GM19397 (cell line): ENCODE measurements around the gene SETD1B.
A peak's percentile ranks its signal among the peaks of the same experiment; 100 is the strongest.
"Not testable (repeated sequence)": the region's sequence is repeated elsewhere in the genome, so short reads cannot be mapped to it uniquely, and the experiment has no call there.

Experiments used
- ATAC-seq: cut with Tn5 transposase; IDR thresholded peaks from one replicate; pipeline ENCODE4 v1.9.1; 2021; ENCODE audit warnings: mild to moderate bottlenecking, moderate library complexity; ENCODE audit not compliant: unreplicated experiment

Gene SETD1B

DNA sequence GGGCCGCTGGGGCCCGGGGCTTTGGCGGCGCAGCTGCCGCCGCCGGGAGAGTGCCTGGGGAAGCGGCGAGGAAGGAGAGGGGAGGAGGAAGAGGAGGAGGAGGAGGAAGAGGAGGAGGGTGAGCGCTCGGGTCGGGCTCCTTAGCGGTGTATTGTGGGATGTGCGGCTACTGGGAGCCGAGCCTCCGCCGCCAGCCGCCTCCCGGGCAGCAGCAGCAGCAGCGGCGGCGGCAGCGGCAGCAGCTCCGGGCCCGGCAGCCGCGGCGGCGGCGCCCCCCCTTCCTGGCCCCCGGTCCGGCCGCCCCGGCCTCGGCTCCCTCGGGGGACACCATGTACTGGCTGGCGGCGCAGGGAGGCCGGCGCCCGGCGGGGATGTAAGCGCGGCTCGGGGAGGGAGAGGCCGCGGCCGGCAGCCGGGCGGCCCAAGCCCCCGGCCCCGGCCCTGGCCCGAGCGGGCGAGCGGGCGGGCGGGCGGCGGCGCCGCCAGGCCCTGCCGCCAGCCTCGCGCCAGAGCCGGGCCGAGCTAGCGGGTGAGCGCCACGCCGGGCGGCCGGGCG lies at the start of gene SETD1B:
SETD1B (plus strand) TSS at position 149 of the 556 bp plus-strand sequence. CDS start 729 bp downstream, outside the sequence.
- no peak for ATAC-seq

GRCh38 chr12:121754836-121755235 lies 49.0 kb upstream of the SETD1B start:
- ATAC-seq, result no peak

DNA sequence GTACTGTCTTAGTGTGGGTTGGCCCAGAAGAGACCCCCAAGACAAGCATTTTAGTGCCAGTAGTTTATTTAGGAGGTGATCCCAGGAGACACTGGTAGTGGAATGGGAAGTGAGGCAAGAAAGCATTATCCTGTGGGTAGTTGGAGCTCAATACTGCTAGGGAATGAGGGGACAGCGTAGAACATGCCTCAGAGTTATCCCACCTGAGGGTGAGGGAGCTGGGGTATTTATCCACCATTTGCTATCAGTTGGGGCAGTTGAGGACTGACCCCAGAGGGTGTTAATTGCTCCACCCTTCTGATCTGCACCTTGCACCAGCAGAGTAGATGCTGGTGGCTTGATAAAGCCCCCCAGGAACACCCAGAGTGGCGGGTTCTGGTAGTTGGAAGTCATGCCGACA lies 48.2 kb upstream of the SETD1B start:
- no peak for ATAC-seq

GRCh38 chr12:121758536-121758935 lies 45.3 kb upstream of the SETD1B start:
- not testable (repeated sequence) for ATAC-seq

GRCh38 chr12:121762269-121762668 lies 41.5 kb upstream of the SETD1B start:
- ATAC-seq, result no peak

DNA sequence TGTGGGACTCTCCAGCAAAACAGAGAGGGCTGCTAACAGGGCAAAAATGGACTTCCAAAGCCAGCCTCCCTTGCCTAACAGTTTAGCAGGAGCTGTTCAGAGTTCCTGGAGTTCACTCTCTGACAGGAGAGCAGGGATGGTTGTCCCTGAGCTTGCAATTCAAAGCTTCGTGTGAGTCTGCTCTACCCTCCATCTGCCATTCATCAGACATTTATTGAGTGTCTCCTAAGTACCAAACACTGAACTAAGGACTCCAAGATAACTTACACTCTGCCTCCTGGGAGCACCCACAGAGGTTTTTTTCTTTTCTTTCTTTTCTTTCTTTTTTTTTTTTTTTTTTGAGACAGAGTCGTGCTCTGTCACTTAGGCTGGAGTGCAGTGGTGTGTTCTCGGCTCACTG lies 39.0 kb upstream of the SETD1B start:
- no peak for ATAC-seq

DNA sequence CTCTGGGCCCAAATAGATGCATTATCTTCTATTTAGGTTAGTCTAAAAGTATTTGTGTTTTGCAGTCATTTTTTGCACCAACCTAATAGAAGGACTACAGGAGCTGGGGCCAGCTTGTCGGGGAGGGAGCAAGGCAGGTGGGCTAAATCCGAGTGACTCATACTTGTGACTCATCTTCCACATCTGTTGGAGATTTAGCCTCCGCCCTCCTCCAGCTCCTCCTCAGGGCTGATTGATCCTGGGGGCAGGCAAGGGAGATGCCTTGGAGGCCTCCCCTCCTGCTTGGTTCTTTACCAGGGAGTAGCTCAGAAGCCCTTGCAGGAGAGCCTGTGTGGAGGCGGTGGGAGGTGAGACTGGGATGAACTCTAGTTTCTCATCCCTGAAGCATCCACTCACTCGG lies 38.2 kb upstream of the SETD1B start:
- ATAC-seq, result no peak

DNA sequence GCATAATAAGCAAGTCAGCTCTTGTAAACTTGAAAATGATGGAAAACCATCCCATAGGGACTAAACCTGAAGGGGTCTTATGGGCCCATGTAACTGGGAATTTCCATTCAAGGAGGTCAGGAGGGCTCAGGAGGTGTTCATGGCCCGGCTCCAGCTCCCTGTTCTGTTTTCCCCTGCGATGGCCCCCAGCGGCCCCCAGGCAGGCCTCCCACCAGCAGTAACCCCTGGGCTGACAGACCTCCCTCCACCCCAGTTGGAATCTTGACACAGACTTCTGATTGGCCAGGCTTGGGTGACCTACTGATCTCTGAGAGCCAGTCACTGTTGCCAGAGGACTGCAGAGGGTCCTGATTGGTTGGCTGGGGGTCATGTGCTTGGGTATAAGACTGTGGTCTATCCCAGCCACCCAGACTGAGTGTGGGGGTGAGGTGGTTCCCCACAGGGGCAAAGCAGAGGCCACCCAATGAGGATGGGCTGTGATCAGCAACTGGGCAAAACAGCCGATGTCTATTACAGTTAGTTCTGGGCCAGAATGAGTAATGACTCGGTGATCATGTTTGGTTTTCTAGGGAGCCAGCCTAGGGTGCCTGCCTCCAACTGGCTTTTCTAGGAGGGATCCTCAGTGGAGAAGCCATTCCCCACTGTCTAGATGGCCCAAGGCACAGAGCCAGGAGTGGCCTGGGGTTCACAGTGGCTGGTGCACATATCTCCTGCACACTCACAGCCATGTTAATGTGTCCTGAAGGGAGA lies 37.3 kb upstream of the SETD1B start:
- no peak for ATAC-seq

- ATAC-seq, result no peak
Measured at GRCh38 chr12:121767525-121768016, 36.2 kb upstream of the SETD1B start.

GRCh38 chr12:121769297-121769830 lies 34.4 kb upstream of the SETD1B start:
- no peak for ATAC-seq

GRCh38 chr12:121769831-121770301 lies 33.9 kb upstream of the SETD1B start:
- ATAC-seq, result no peak

GRCh38 chr12:121770388-121770787 lies 33.4 kb upstream of the SETD1B start:
- no peak for ATAC-seq

- no peak for ATAC-seq
Measured at GRCh38 chr12:121770813-121771625, 32.8 kb upstream of the SETD1B start.

GRCh38 chr12:121773011-121773777 lies 30.6 kb upstream of the SETD1B start:
- ATAC-seq, result peak; percentile 59

DNA sequence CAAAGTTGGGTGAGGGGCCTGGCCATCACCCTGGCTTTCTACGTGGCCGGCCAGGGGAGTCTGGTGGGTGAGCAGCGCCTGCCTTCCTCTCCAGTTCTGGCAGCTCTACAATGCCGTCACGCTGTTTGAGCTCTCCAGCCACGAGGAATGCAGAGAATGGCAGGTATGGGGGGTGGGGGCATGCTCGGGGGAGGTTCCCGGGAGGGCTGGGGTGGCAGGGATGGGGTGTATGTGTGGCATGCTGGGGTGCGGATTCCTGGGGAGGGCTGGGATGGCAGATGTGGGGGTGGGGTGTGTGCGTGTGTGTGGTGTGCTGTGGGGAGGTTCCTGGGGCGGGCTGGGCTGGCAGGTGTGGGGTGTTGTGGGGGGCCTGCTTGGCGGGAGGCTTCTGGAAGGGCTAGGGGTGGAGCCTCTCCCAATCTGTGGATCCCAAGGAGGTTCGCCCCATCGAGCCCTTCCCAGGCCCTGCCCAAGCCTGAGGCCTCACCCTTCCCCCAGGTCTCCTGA lies 28.8 kb upstream of the SETD1B start:
- ATAC-seq, result no peak

- ATAC-seq, result no peak
Measured at GRCh38 chr12:121775501-121775900, 28.3 kb upstream of the SETD1B start.

- peak; percentile 45 for ATAC-seq
Measured at GRCh38 chr12:121776190-121777098, 27.4 kb upstream of the SETD1B start.

- ATAC-seq, result no peak
Measured at GRCh38 chr12:121778567-121779421, 25.0 kb upstream of the SETD1B start.
